Naive thymus-derived CD4-positive, alpha-beta T cell (primary cell): ENCODE data around the gene GAGE13. TPM values are rescaled to one million over a fixed set of nuclear protein-coding genes. Genes with fewer than 3 reads are reported as not detected.
"Not testable (repeated sequence)": the region's sequence is repeated elsewhere in the genome, so short reads cannot be mapped to it uniquely, and the experiment has no call there.

ENCODE experiments used
- ATAC-seq: fragments of 150-1000 bp; cut with Tn5 transposase; 2 replicates; pipeline ENCODE4 v1.10.0; 2021; ENCODE audit warnings: mild to moderate bottlenecking, moderate library complexity
- CTCF ChIA-PET: fragments of 350-600 bp; sonication (Branson Sonifier 250); formaldehyde crosslinking; loops from one replicate; lab custom pipeline; 2021; ENCODE audit warnings: antibody characterized with exemption; lab: Charles Lee
- POLR2A ChIA-PET: fragments of 350-600 bp; sonication (Branson Sonifier 250); formaldehyde crosslinking; loops from one replicate; lab custom pipeline; 2021; ENCODE audit warnings: antibody characterized with exemption, inconsistent platforms; lab: Charles Lee
- DNase-seq, 9 donors: peaks; one replicate each; pipeline versions ENCODE4 v3.0.0 to v3.0.0-alpha.2; 2020 to 2022; ENCODE audit warnings: mixed read lengths in 1 of 9
- H3K27ac ChIP-seq: one replicate; pipeline ENCODE4 v1.7.0; 2013; ENCODE audit warnings: mild to moderate bottlenecking, low read depth, low read length, moderate library complexity
- H3K27me3 ChIP-seq, 2 donors: one replicate each; pipeline ENCODE4 v1.7.0; 2013; ENCODE audit warnings: low read length in 2 of 2, mild to moderate bottlenecking in 2 of 2, moderate library complexity in 2 of 2; ENCODE audit not compliant: control insufficient read depth in 2 of 2, insufficient read depth in 2 of 2
- H3K36me3 ChIP-seq, 3 experiments: 1 replicate in 2 of 3; 2 replicates in 1 of 3; pipeline ENCODE4 v1.7.0; 2013; ENCODE audit warnings: low read length in 3 of 3, mild to moderate bottlenecking in 3 of 3, moderate library complexity in 1 of 3; ENCODE audit not compliant: insufficient read depth in 3 of 3, control insufficient read depth in 2 of 3
- H3K4me1 ChIP-seq, 2 donors: one replicate each; pipeline ENCODE4 v1.7.0; 2013; ENCODE audit warnings: low read length in 2 of 2, mild to moderate bottlenecking in 2 of 2, moderate library complexity in 1 of 2; ENCODE audit not compliant: control insufficient read depth in 2 of 2, insufficient read depth in 2 of 2
- H3K4me3 ChIP-seq: 2 replicates; pipeline ENCODE4 v1.7.0; 2013; ENCODE audit warnings: mild to moderate bottlenecking, low read length
- H3K9me3 ChIP-seq, 3 experiments: 1 replicate in 2 of 3; 2 replicates in 1 of 3; pipeline ENCODE4 v1.7.0; 2013; ENCODE audit warnings: low read length in 3 of 3; ENCODE audit not compliant: control insufficient read depth in 2 of 3
- H3K27ac Mint-ChIP-seq, 9 donors: one replicate each; pipeline ENCODE4 v1.8.0; 2020 to 2022; ENCODE audit warnings: mixed read lengths in 9 of 9, mild to moderate bottlenecking in 8 of 9, moderate library complexity in 5 of 9, inconsistent platforms in 2 of 9
- H3K27me3 Mint-ChIP-seq, 5 donors: one replicate each; pipeline ENCODE4 v1.8.0; 2021 to 2022; ENCODE audit warnings: mixed read lengths in 5 of 5, mild to moderate bottlenecking in 1 of 5
- H3K36me3 Mint-ChIP-seq, 5 donors: one replicate each; pipeline ENCODE4 v1.8.0; 2020 to 2022; ENCODE audit warnings: mixed read lengths in 5 of 5, mild to moderate bottlenecking in 3 of 5, inconsistent platforms in 1 of 5
- H3K4me1 Mint-ChIP-seq, 7 donors: one replicate each; pipeline ENCODE4 v1.8.0; 2020 to 2022; ENCODE audit warnings: mixed read lengths in 7 of 7, mild to moderate bottlenecking in 3 of 7, inconsistent platforms in 1 of 7
- H3K4me3 Mint-ChIP-seq, 10 donors: one replicate each; pipeline ENCODE4 v1.8.0; 2020 to 2022; ENCODE audit warnings: mild to moderate bottlenecking in 10 of 10, mixed read lengths in 10 of 10, moderate library complexity in 6 of 10, inconsistent platforms in 2 of 10
- H3K9me3 Mint-ChIP-seq, 11 donors: one replicate each; pipeline ENCODE4 v1.8.0; 2020 to 2022; ENCODE audit warnings: mixed read lengths in 11 of 11, mild to moderate bottlenecking in 4 of 11, inconsistent platforms in 1 of 11, moderate library complexity in 1 of 11
- intact Hi-C, 2 donors: fragments of 100-400 bp; cut with micrococcal nuclease; formaldehyde crosslinking; loops; one replicate each; pipeline ENCODE4 v1.15.1; 2023
- polyA plus RNA-seq, 2 donors: library from polyadenylated mRNA; unstranded; fragments of 300-500 nt; fragmentation: Illumina TruSeq; gene quantifications; one replicate each; pipeline ENCODE4 v1.2.3, GENCODE V29; 2021
- total RNA-seq, 6 experiments: library from RNA in 5 of 6; stranded (reverse) in 5 of 6; gene quantifications; 1 replicate in 5 of 6; 2 replicates in 1 of 6; pipeline ENCODE4 v1.2.3 and lab custom pipeline; 2021 to 2026

GAGE13 gene
- total and polyA plus RNA-seq, 7 experiments from 2014 or later = not detected

GRCh38 chrX:49345402-49345801 is 14.0 kb downstream of the GAGE13 start:
- H3K9me3 ChIP-seq, H3K27ac ChIP-seq, H3K27ac Mint-ChIP-seq, H3K4me1 ChIP-seq, H3K36me3 Mint-ChIP-seq, H3K27me3 Mint-ChIP-seq, DNase-seq, ATAC-seq, CTCF ChIA-PET, H3K9me3 Mint-ChIP-seq, H3K4me3 ChIP-seq, H3K4me1 Mint-ChIP-seq, intact Hi-C loops, POLR2A ChIA-PET, H3K36me3 ChIP-seq, H3K4me3 Mint-ChIP-seq, H3K27me3 ChIP-seq: not testable (repeated sequence)

- H3K9me3 ChIP-seq, H3K27me3 Mint-ChIP-seq, H3K9me3 Mint-ChIP-seq, intact Hi-C loops, H3K4me1 Mint-ChIP-seq, H3K36me3 Mint-ChIP-seq, H3K27ac Mint-ChIP-seq, H3K4me1 ChIP-seq, ATAC-seq, H3K4me3 ChIP-seq, DNase-seq, H3K4me3 Mint-ChIP-seq, H3K27ac ChIP-seq, CTCF ChIA-PET, H3K27me3 ChIP-seq, H3K36me3 ChIP-seq, POLR2A ChIA-PET: not testable (repeated sequence)
These were observed 14.8 kb downstream of the GAGE13 start for GRCh38 chrX:49346150-49346549.

Other genes with a start within 250 kb of the GAGE13 start
- gene GPKOW, start 207.8 kb upstream of the GAGE13 start, total RNA-seq = 10 to 100 TPM; 11.3 to 30.9 (median 18.9) TPM
- 10 to 100 TPM; 30.7 to 42.4 TPM for gene GPKOW, start 207.8 kb upstream of the GAGE13 start, polyA plus RNA-seq
- 1 to 10 TPM; 1.5 to 2.6 (median 2.1) TPM for gene MAGIX, start 168.8 kb upstream of the GAGE13 start, total RNA-seq
- gene MAGIX, start 168.8 kb upstream of the GAGE13 start, polyA plus RNA-seq = 1 to 10 TPM in 1 of 2 donors, under 1 TPM in 1; 0.38 to 1.0 TPM
- 100 to 1,000 TPM in 1 of 5 experiments, 10 to 100 TPM in 4; 64.2 to 132 (median 90.5) TPM for gene PLP2, start 159.7 kb upstream of the GAGE13 start, total RNA-seq
- 100 to 1,000 TPM; 100 to 129 TPM for gene PLP2, start 159.7 kb upstream of the GAGE13 start, polyA plus RNA-seq
- 10 to 100 TPM in 1 of 5 experiments, 1 to 10 TPM in 4; 7.2 to 19.8 (median 9.2) TPM for gene PRICKLE3, start 145.2 kb upstream of the GAGE13 start, total RNA-seq
- gene PRICKLE3, start 145.2 kb upstream of the GAGE13 start, polyA plus RNA-seq = 1 to 10 TPM; 1.4 to 4.2 TPM
- 1 to 10 TPM in 3 of 5 experiments, under 1 TPM in 2; 0.35 to 2.2 (median 1.1) TPM for gene SYP, start 131.4 kb upstream of the GAGE13 start, total RNA-seq
- gene SYP, start 131.4 kb upstream of the GAGE13 start, polyA plus RNA-seq = under 1 TPM; 0.26 to 0.53 TPM
- gene CACNA1F, start 98.2 kb upstream of the GAGE13 start, total RNA-seq = 1 to 10 TPM in 4 of 5 experiments, under 1 TPM in 1; 0.58 to 2.2 (median 1.3) TPM
- gene CACNA1F, start 98.2 kb upstream of the GAGE13 start, polyA plus RNA-seq = under 1 TPM in 1 of 2 donors, not detected in 1; 0.12 TPM
- gene CCDC22, start 96.1 kb upstream of the GAGE13 start, total RNA-seq = 10 to 100 TPM; 19.0 to 34.0 (median 27.6) TPM
- gene CCDC22, start 96.1 kb upstream of the GAGE13 start, polyA plus RNA-seq = 10 to 100 TPM; 25.3 to 34.9 TPM
- 10 to 100 TPM in 1 of 5 experiments, 1 to 10 TPM in 2, under 1 TPM in 2; 0.50 to 25.3 (median 1.7) TPM for gene FOXP3, start 66.9 kb upstream of the GAGE13 start, total RNA-seq
- under 1 TPM; 0.35 to 0.41 TPM for gene FOXP3, start 66.9 kb upstream of the GAGE13 start, polyA plus RNA-seq
- 10 to 100 TPM in 3 of 5 experiments, 1 to 10 TPM in 2; 8.9 to 16.3 (median 12.3) TPM for gene PPP1R3F, start 61.8 kb upstream of the GAGE13 start, total RNA-seq
- 1 to 10 TPM; 9.1 to 9.5 TPM for gene PPP1R3F, start 61.8 kb upstream of the GAGE13 start, polyA plus RNA-seq
- not detected for gene GAGE10, start 27.9 kb upstream of the GAGE13 start, total RNA-seq
- not detected for gene GAGE10, start 27.9 kb upstream of the GAGE13 start, polyA plus RNA-seq
- gene GAGE12J, start 9.5 kb upstream of the GAGE13 start, total RNA-seq = not detected
- not detected for gene GAGE12J, start 9.5 kb upstream of the GAGE13 start, polyA plus RNA-seq
- not detected for gene GAGE12C, start 200.6 kb downstream of the GAGE13 start, total RNA-seq
- not detected for gene GAGE12C, start 200.6 kb downstream of the GAGE13 start, polyA plus RNA-seq
- not detected for gene GAGE12D, start 210.2 kb downstream of the GAGE13 start, total RNA-seq
- not detected for gene GAGE12D, start 210.2 kb downstream of the GAGE13 start, polyA plus RNA-seq
- gene GAGE12E, start 219.7 kb downstream of the GAGE13 start, total RNA-seq = not detected
- gene GAGE12E, start 219.7 kb downstream of the GAGE13 start, polyA plus RNA-seq = not detected
- not detected for gene GAGE12F, start 229.3 kb downstream of the GAGE13 start, total RNA-seq
- gene GAGE12F, start 229.3 kb downstream of the GAGE13 start, polyA plus RNA-seq = not detected
- gene GAGE12G, start 238.8 kb downstream of the GAGE13 start, total RNA-seq = not detected
- gene GAGE12G, start 238.8 kb downstream of the GAGE13 start, polyA plus RNA-seq = not detected
- gene GAGE12H, start 248.4 kb downstream of the GAGE13 start, total RNA-seq = not detected
- gene GAGE12H, start 248.4 kb downstream of the GAGE13 start, polyA plus RNA-seq = not detected